Activated naive CD8-positive, alpha-beta T cell treated with anti-CD3 and anti-CD28 coated beads, Interleukin-2, amount 50 U/mL, for 24 hours (primary cell): ENCODE measurements around the gene MICAL3.
"Not testable (repeated sequence)": the region's sequence is repeated elsewhere in the genome, so short reads cannot be mapped to it uniquely, and the experiment has no call there.

Experiments used
- ATAC-seq: fragments of 150-1000 bp; cut with Tn5 transposase; one replicate; pipeline ENCODE4 v1.10.0; 2021
- DNase-seq: peaks from one replicate; pipeline ENCODE4 v3.0.0; 2021
- H3K27ac Mint-ChIP-seq: one replicate; pipeline ENCODE4 v1.8.0; 2021; ENCODE audit warnings: mild to moderate bottlenecking, mixed read lengths
- H3K27me3 Mint-ChIP-seq: one replicate; pipeline ENCODE4 v1.8.0; 2021; ENCODE audit warnings: mixed read lengths
- H3K36me3 Mint-ChIP-seq: one replicate; pipeline ENCODE4 v1.8.0; 2021; ENCODE audit warnings: low read depth, mixed read lengths
- H3K4me1 Mint-ChIP-seq: one replicate; pipeline ENCODE4 v1.8.0; 2021; ENCODE audit warnings: mixed read lengths
- H3K4me3 Mint-ChIP-seq: one replicate; pipeline ENCODE4 v1.8.0; 2021; ENCODE audit warnings: mild to moderate bottlenecking, moderate library complexity, mixed read lengths
- H3K9me3 Mint-ChIP-seq: one replicate; pipeline ENCODE4 v1.8.0; 2021; ENCODE audit warnings: mixed read lengths

The MICAL3 gene

DNA sequence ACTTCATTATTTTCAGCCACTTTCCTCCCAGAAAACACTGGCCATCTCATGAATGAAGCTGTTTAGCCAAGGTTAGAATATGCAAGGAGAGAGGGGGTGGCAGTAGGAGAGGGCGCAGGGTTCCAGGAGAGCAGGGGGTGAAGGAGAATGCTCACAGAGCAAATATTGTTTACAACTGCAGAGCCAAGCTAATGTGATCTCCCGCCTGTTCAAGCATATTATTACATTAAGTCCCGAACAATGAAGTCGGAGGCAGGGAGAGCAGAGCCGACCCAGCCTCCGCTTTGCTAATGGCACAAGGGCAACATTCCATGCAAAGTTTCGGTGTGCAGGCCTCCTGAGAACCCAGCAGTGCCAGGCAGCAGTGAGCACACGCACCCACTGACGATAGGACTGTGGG is 80.1 kb downstream of the MICAL3 start:
- ATAC-seq (no peak), DNase-seq (no peak)
- Mint-ChIP-seq H3K36me3 (no peaks in the 10 kb centered on the region), H3K9me3 (no peaks in the 10 kb centered on the region), H3K27ac (no peak overlapping the region), H3K4me1 (peaks cover 21% of the 10 kb centered on the region), H3K27me3 (no peaks in the 10 kb centered on the region), H3K4me3 (no peak overlapping the region)

DNA sequence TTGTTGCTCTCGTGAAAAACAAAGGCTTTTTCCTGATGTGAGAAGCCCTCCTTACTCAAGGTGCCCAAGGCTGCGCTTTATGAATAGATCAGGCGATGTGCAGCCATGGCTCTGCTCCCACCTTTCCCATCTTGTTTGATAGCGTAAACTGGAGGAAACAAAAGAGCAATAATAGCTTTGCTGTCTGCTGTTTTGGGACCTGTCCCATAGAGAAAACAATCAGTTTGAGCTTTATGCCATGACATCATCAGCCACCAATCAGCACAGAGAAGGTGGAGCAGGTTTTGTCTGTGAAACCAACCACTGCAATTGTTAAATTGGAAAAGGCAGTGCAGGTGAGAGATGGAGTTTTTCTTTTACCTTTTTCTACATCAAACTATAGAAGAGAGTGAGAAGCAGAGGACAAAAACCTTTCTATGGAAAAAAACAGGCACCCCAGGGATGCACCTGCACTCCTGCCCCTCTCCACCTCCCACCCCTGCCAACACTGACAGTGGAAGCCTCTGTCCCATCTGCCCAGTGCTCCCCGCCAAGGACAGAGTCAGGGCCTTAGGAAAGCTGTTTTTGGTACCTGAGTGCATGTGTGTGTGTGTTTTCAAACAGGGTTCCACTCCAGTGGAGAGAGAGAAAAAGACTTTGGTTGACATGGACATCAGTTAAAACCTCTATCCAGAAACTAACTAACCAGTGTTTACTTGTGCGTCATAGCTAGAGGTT is 80.7 kb downstream of the MICAL3 start:
- no peak overlapping the region for H3K4me3 Mint-ChIP-seq
- H3K27me3 Mint-ChIP-seq: no peaks in the 10 kb centered on the region
- DNase-seq (no peak), ATAC-seq (no peak)
- no peak overlapping the region for H3K27ac Mint-ChIP-seq
- H3K4me1 Mint-ChIP-seq: peaks cover 23% of the 10 kb centered on the region
- no peaks in the 10 kb centered on the region for H3K36me3 Mint-ChIP-seq
- H3K9me3 Mint-ChIP-seq: no peaks in the 10 kb centered on the region

DNA sequence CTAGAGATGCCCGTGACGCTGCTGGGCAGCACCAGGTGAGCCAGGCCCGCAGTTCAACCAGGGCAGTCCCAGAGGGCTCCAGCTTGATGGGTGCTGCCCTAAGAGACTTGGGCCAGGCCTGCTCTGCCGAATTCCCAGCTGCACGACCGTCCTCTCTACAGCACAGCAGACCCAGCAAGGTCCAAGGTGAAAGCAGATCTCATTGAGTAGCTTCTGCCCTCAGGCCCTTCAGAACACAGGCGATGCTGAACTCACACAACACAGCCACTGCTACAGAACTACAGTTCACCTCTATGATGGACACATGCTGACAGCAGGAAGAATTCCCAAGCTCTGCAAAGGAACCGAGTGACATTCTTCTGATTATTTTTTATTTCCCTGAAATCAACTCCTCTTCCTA is 81.6 kb downstream of the MICAL3 start:
- Mint-ChIP-seq H3K4me1 (peaks cover 23% of the 10 kb centered on the region), H3K4me3 (no peak overlapping the region), H3K27ac (no peak overlapping the region), H3K9me3 (no peaks in the 10 kb centered on the region), H3K27me3 (no peaks in the 10 kb centered on the region), H3K36me3 (no peaks in the 10 kb centered on the region)
- ATAC-seq (no peak), DNase-seq (no peak)

DNA sequence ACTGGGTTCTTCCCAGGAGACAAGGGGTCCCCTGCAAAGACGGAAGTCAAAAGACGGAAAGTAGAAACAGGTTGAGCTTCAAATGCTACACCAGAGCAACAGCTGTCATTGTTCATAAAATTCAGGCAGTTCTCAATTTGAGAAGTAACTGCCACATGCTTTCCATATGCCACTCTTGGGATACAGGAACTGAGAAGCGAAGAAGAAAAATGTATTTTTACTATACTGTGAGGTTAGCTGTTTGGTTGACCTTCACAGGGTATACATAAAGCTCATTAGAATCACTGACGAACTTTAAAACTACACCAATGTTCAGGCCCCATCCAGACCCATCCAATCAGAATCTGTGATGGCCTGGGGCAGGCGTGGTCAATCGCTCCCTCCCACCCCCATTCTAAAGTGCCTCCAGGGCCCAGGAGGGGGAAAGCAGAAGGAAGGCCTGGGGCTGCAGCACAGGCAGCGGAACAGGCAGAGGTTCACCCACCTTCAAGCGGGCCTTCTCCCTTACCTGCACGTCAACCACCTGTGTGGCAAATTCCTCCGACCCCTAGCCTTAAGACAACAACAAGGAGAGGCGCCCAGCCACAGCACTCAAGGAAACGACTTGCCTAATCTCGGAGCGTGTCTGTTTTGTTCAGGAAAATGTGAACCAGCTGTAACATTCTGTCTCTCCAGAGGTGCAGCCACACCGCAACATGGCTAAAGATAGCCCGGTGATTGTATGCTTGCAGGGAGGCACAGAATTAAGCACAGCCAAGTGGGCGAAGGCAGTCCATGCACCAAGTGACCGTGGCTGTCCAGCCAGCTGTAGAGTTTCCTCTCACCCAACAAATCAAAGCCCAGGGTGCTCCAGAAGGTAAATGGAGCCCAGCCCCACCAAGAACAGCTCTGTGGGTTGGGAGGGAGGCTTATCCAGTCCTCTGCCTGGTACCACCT is 82.6 kb downstream of the MICAL3 start:
- DNase-seq (no peak), ATAC-seq (no peak)
- peaks cover 17% of the 10 kb centered on the region for H3K4me1 Mint-ChIP-seq
- H3K9me3 Mint-ChIP-seq: no peaks in the 10 kb centered on the region
- no peak overlapping the region for H3K27ac Mint-ChIP-seq
- no peak overlapping the region for H3K4me3 Mint-ChIP-seq
- H3K36me3 Mint-ChIP-seq: peaks cover 2% of the 10 kb centered on the region
- H3K27me3 Mint-ChIP-seq: no peaks in the 10 kb centered on the region

DNA sequence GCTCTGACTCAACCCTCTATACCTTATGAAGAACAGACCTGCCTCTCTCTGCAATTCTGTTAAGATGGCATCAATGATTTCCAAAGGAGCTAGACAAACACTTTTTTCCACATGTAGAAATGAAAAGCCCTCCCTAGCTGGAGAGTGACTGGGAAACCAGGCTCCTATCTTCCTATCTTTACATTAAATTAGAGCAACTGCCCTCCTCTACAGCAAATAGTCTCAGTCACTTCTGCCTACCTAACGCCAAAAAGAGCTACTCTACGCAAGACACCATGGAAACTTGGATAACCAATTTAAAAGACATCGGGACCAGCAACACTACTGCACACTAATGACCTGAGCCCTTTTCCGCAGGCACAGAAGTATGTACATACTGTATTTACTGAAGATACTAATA is 84.8 kb downstream of the MICAL3 start:
- DNase-seq: no peak
- peaks cover 6% of the 10 kb centered on the region for H3K36me3 Mint-ChIP-seq
- no peak for ATAC-seq
- H3K9me3 Mint-ChIP-seq: no peaks in the 10 kb centered on the region
- H3K4me1 Mint-ChIP-seq: peaks cover 19% of the 10 kb centered on the region
- H3K27ac Mint-ChIP-seq: no peak overlapping the region
- H3K27me3 Mint-ChIP-seq: no peaks in the 10 kb centered on the region
- no peak overlapping the region for H3K4me3 Mint-ChIP-seq

DNA sequence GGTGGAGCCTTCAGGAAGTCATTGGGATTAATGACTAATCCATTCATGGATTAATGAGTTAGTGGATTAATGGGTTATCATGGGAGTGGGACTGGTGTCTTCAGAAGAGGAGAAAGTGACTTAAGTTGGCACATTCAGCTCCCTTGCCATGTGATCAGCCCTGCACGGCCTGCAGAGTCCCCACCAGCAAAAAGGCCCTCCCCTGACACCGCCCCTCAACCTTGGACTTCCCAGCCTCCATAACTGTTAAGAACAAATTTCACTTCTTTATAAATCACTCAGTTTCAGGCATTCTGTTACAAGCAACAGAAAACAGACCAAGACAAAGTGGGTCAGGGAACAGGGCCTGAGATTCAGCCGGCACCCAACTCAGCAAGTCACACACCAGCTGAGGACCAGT is 85.3 kb downstream of the MICAL3 start:
- ATAC-seq (no peak), DNase-seq (no peak)
- Mint-ChIP-seq H3K36me3 (peaks cover 6% of the 10 kb centered on the region), H3K27me3 (no peaks in the 10 kb centered on the region), H3K9me3 (no peaks in the 10 kb centered on the region), H3K4me3 (no peak overlapping the region), H3K4me1 (peaks cover 24% of the 10 kb centered on the region), H3K27ac (no peak overlapping the region)

DNA sequence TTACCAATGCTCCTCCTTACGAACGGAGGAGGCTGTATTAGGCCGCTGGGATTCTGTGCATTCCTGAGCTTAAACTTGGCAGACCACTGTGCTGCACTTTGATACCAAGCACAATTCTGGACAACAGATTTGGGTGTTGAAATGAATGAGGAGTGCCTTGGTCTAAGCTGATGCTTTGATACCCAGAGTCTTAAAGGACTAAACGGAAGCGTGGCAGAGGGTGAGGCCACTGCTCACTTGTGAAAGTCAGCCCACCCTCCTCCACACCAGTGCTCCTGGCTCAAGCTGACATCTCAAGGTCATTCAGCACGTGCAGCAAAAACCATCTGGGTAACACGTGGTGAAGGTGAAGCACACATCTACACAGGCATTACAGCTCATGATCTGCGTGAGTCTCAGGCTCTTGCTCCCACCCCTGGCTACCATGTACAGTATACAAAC is 85.9 kb downstream of the MICAL3 start:
- DNase-seq: no peak
- peaks cover 6% of the 10 kb centered on the region for H3K36me3 Mint-ChIP-seq
- H3K27me3 Mint-ChIP-seq: no peaks in the 10 kb centered on the region
- ATAC-seq: peak; percentile 33
- no peak overlapping the region for H3K4me3 Mint-ChIP-seq
- H3K4me1 Mint-ChIP-seq: peaks cover 29% of the 10 kb centered on the region
- no peaks in the 10 kb centered on the region for H3K9me3 Mint-ChIP-seq
- H3K27ac Mint-ChIP-seq: no peak overlapping the region

DNA sequence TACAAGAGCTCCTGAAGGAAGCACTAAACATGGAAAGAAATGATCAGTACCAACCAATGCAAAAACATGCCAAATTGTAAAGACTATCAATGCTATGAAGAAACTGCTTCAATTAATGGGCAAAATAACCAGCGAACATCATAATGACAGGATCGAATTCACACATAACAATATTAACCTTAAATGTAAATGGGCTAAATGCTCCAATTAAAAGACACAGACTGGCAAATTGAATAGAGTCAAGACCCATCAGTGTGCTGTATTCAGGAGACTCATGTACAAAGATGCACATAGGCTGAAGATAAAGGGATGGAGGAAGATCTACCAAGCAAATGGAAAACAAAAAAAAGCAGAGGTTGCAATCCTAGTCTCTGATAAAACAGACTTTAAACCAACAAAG is 91.9 kb downstream of the MICAL3 start:
- not testable (repeated sequence) for H3K4me3 Mint-ChIP-seq

DNA sequence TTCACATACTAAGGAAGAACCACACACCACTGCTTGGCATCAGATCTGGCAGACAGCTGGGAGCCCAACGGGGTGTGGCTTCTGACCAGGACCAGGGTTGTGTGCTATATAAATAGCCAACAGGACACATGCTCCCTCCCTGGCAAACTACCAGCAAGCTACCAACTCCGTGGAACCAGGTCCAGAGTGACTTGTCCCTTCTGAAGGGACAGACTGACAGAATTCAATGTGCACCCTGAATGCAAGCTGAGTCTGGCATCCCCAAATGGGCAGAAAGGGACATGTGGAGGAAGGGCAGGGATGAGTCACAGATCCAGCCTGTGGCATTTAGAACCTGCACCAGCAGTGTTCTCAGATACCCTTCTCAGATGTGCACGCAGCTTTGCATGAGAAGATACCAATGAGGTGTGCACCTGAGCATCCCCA is 92.9 kb downstream of the MICAL3 start:
- H3K27me3 Mint-ChIP-seq: no peaks in the 10 kb centered on the region
- no peak overlapping the region for H3K4me3 Mint-ChIP-seq
- H3K4me1 Mint-ChIP-seq: peaks cover 47% of the 10 kb centered on the region
- no peak overlapping the region for H3K27ac Mint-ChIP-seq
- DNase-seq: no peak
- ATAC-seq: no peak
- H3K36me3 Mint-ChIP-seq: peaks cover 1% of the 10 kb centered on the region
- H3K9me3 Mint-ChIP-seq: no peaks in the 10 kb centered on the region

More for the DNA sequence above, 91.9 kb downstream of the MICAL3 start:
- peaks cover 47% of the 10 kb centered on the region for H3K4me1 Mint-ChIP-seq
- not testable (repeated sequence) for H3K27ac Mint-ChIP-seq, ATAC-seq, H3K27me3 Mint-ChIP-seq, H3K9me3 Mint-ChIP-seq, DNase-seq, H3K36me3 Mint-ChIP-seq

DNA sequence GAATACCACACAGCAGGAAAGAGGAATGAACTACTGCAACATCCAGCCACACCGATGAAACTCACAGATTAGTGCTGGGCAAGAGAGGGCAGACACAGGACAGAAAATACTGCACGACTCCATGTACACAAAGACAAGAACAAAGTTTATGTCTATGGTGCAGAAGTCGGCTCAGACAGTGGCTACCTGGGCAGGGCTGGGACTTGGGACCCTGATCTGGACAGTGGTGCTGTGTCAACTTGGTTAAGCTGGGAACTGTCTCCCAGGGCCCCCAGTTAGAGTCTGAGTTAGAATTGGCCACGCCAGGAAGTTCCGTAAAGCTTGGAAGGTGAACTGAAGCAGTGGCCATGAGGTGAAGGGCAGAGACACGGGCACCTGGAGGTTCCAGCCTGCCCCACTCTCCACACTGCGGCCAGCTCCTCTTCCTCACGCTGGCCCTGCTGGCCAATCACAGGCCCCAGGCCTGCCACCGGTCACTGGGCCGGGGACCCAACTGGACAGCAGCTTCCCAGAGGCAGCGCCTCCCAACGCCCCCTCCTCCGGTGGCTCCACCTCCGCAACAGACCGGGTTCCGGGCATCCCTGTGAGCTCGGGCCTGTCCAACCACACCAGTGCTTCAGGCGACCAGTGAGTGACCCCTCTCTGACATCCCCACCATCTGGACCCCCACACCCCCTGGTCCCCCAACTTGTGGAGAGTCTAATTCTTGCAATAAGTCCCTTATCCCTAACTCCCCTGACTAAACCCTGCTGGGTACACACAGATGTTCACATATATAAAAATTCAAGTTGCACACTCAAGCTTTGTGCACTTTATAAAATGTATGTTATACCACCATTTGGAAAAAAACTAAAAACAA is 93.7 kb downstream of the MICAL3 start:
- ATAC-seq: no peak
- Mint-ChIP-seq H3K36me3 (no peaks in the 10 kb centered on the region), H3K4me3 (no peak overlapping the region), H3K27ac (no peak overlapping the region), H3K4me1 (peaks cover 47% of the 10 kb centered on the region), H3K27me3 (no peaks in the 10 kb centered on the region), H3K9me3 (no peaks in the 10 kb centered on the region)
- no peak for DNase-seq

DNA sequence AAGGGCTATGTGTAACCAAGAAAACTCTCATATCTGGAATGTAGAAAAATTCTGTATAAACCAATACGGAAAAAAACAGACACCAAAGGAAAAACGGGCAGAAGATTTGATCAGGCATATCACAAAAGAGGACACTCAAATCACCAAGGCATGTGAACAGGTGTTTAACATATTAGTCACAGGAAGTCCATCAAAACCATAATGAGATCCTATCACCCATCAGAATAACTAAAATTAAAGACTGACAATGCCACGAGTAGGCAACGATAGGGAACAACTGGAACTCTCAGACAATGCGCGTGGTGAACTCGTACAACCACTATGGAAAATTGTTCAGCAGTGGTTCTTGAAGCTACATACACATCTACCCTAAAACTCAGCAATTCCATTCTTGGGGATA is 94.5 kb downstream of the MICAL3 start:
- Mint-ChIP-seq H3K4me1 (peaks cover 40% of the 10 kb centered on the region), H3K4me3 (no peak overlapping the region), H3K27ac (no peak overlapping the region), H3K27me3 (no peaks in the 10 kb centered on the region), H3K36me3 (no peaks in the 10 kb centered on the region), H3K9me3 (no peaks in the 10 kb centered on the region)
- ATAC-seq (no peak), DNase-seq (no peak)

DNA sequence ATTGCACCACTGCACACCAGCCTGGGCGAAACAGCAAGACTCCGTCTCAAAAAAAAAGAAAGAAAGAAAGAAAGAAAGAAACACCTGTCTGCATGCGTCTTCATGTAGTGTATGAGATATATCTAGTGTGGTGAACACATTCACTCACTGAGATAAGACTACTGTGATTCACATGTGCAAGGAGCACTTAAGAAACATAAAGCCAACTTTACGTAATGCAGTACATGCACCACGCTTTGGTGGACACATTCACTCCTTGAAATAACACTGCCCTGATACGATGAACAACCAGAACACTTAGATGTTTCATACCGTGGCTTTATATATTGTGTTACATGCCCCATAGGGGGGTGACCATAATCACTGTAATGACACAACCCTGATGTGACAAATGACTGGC is 96.0 kb downstream of the MICAL3 start:
- ATAC-seq: no peak
- H3K27ac Mint-ChIP-seq: no peak overlapping the region
- no peak overlapping the region for H3K4me3 Mint-ChIP-seq
- H3K9me3 Mint-ChIP-seq: no peaks in the 10 kb centered on the region
- H3K36me3 Mint-ChIP-seq: no peaks in the 10 kb centered on the region
- H3K27me3 Mint-ChIP-seq: no peaks in the 10 kb centered on the region
- DNase-seq: no peak
- peaks cover 28% of the 10 kb centered on the region for H3K4me1 Mint-ChIP-seq

DNA sequence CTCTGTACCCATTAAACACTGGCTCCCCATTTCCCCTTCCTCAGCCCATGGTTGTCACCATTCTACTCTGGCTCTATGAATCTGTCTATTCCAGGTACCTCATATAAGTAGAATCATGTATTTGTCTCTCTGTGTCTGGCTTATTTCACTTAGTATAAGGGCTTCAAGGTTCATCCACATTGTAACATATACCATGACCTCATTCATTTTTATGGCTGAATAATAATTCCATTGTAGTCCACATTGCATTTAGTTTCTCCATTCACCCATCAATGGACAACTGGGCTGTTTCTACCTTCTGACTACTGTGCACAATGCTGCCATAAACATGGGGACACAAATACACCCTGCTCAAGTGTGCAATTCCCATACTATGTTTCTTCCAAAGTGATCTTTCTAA is 97.3 kb downstream of the MICAL3 start:
- Mint-ChIP-seq H3K27ac (no peak overlapping the region), H3K4me3 (no peak overlapping the region), H3K27me3 (no peaks in the 10 kb centered on the region), H3K36me3 (no peaks in the 10 kb centered on the region), H3K9me3 (no peaks in the 10 kb centered on the region), H3K4me1 (peaks cover 27% of the 10 kb centered on the region)
- DNase-seq (no peak), ATAC-seq (no peak)

DNA sequence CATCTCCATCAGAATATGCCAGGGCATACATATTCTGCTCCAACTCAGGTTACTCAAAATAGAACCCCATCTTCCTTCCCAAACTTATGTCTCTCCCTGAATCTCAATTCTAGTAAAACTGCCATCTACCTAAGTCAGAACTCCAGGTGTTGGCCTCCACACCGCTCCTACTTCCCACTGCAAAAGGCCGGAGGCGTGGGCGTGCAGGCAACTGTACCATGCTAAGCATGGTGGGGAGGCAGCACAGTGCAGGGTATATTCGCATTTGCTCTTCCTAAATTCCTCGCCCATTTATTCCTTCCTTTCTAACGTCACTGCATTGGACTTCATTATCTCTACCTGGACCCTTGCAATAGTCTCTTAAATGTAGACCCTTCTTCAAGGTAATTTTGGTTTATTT is 97.8 kb downstream of the MICAL3 start:
- no peak overlapping the region for H3K27ac Mint-ChIP-seq
- peaks cover 22% of the 10 kb centered on the region for H3K4me1 Mint-ChIP-seq
- no peaks in the 10 kb centered on the region for H3K9me3 Mint-ChIP-seq
- DNase-seq (no peak), ATAC-seq (no peak)
- no peaks in the 10 kb centered on the region for H3K27me3 Mint-ChIP-seq
- no peaks in the 10 kb centered on the region for H3K36me3 Mint-ChIP-seq
- H3K4me3 Mint-ChIP-seq: no peak overlapping the region
